Measurements from ENCODE around the gene FGD2.
"Not testable (repeated sequence)": the region's sequence is repeated elsewhere in the genome, so short reads cannot be mapped to it uniquely, and the experiment has no call there.

The FGD2 gene

GRCh38 chr6:36989264-36989663 is 16.2 kb upstream of the FGD2 start:
- no peak for DNase-seq (ENCODE audit: low read depth in 2 of 2, low spot score in 1 of 2)

DNA sequence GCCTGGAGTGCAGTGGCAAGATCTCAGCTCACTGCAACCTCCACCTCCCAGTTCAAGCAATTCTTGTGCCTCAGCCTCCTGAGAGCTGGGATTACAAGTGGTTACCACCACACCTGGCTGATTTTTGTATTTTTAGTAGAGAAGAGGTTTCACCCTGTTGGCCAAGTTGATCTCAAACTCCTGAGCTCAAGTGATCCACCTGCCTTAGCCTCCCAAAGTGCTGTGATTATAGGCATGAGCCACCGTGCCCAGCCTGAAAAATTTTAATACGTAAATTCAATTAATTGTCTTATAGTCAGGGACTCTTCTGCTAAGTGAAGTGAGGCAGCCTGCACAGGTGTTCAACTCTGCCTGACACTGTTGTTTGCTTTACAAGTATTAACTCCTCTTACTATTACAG is 15.1 kb upstream of the FGD2 start:
- DNase-seq (ENCODE audit: low read depth in 2 of 2, low spot score in 1 of 2): not testable (repeated sequence)

- no peak for DNase-seq (ENCODE audit: low read depth in 2 of 2, low spot score in 1 of 2)
These were observed 7.4 kb upstream of the FGD2 start for GRCh38 chr6:36997811-36998722.

GRCh38 chr6:36998723-36999038 is 6.8 kb upstream of the FGD2 start:
- no peak for DNase-seq (ENCODE audit: low read depth in 2 of 2, low spot score in 1 of 2)

- DNase-seq (ENCODE audit: low read depth in 2 of 2, low spot score in 1 of 2): no peak
These were observed 6.2 kb upstream of the FGD2 start for GRCh38 chr6:36999061-36999750.

- no peak for DNase-seq (ENCODE audit: low read depth in 2 of 2, low spot score in 1 of 2)
These were observed 5.7 kb upstream of the FGD2 start for GRCh38 chr6:36999751-37000125.

- DNase-seq (ENCODE audit: low read depth in 2 of 2, low spot score in 1 of 2): no peak
These were observed 1.1 kb upstream of the FGD2 start for GRCh38 chr6:37004044-37004980.

DNA sequence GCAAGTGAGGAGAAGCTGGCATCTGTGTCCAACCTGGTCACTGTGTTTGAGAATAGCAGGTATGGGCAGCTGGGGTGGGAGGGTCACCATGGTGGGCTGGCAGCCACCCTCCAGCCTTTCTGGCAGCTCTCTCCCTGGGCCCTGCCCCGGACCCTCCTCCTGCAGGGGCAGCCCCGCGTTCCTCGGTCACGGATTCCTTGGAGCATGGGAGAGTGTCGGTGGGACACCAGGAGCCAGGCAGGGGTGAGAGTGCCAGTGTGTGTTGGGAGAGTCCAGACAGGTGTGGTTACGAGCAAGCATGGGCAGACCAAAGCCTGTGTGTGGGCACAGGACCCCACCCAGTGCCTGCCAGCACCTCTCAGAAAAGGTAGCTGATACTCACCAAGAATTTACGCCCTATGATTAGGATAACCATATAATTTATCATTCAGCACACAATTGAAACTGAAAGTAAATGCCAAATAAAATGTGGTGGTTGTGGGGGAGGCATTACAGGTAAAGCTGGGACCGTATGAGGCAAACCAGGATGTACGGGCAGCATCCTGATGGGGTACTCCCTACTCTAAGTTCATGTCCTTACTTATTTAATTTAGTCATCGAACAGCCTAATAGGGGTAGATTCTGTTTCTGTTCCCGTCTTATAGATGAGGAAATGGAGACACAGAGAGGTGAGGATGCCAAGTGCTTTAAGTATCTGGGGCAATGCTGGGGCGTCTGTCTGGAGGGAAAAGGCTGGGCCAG is 542 bp downstream of the FGD2 start:
- DNase-seq (ENCODE audit: low read depth in 2 of 2, low spot score in 1 of 2): no peak

- no peak for DNase-seq (ENCODE audit: low read depth in 2 of 2, low spot score in 1 of 2)
These were observed 1.4 kb downstream of the FGD2 start for GRCh38 chr6:37006793-37007339.

DNA sequence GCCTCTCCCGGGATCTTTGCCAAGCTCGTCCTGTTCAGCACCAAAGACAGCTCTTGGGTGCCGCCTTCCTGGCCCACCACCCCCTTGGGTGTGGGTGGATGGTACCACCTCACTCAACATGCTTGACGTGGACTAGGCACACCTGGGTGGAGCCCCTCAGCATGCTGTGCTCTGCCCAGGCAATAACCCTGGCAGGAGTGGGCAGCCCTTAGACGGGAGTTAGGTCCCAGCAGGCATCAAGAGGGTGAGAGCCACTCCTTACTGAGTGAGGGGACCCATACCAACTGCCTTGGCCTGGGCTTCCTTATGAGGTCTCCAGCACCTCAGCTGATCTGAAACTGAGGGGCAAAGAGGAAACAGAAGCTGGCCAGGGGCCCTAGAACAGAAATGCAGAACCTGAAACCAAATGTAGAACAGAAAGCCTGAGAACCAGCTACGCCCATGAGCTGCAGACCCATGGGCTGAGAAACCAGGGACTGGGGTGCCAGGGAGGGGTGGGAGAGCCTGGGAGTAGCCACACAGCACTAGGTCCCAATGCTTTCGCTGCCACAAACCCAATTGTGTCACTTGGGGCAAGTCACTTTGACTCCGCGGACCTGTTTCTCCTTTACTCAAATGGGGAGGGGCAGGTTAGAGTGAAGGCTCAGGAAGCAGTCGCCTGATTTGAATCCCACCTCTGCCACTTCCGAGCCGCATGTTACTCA is 2.0 kb downstream of the FGD2 start:
- no peak for DNase-seq (ENCODE audit: low read depth in 2 of 2, low spot score in 1 of 2)

DNA sequence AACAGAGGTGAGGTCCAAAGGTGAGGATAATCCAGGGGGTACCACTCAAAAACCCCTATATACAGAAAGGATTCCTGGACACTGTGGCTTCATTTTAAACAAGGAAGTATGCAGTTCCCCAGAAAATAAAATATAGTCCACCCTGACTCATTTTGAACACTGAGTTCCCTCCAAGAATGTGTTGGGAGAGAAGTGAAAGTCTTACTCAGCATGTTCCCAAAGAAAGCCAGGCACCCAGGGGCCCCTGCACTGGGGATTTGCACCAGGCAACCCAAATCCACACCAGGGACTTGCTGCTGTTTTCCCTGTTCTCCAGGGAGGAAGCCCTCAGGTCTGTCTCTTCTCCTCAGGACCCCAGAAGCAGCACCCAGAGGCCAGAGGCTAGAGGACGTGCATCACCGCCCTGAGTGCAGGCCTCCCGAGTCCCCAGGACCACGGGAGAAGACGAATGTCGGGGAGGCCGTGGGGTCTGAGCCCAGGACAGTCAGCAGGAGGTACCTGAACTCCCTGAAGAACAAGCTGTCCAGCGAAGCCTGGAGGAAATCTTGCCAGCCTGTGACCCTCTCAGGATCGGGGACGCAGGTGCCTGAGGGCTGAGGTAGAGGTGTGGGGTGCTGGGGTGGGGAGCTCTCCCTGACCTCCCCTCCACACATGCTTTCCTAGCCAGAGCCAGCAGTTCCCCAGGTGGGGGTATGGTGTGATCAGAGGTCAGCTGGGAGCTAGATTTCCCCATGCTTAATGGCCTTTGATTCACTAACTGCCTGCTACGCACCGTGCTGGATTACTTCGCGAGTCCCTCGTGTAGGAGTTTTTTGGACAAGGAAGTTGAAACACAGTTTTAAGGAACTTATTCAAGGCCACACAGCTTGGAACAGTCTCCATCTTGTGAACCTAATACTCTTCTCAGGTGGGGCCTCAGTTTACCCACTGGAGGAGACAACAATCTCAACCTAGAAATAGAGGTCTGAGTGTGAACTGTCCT is 3.3 kb downstream of the FGD2 start:
- no peak for DNase-seq (ENCODE audit: low read depth in 2 of 2, low spot score in 1 of 2)

GRCh38 chr6:37010402-37010892 is 5.0 kb downstream of the FGD2 start:
- DNase-seq (ENCODE audit: low read depth in 2 of 2, low spot score in 1 of 2): no peak

GRCh38 chr6:37011656-37012378 is 6.4 kb downstream of the FGD2 start:
- no peak for DNase-seq (ENCODE audit: low read depth in 2 of 2, low spot score in 1 of 2)

- no peak for DNase-seq (ENCODE audit: low read depth in 2 of 2, low spot score in 1 of 2)
These were observed 8.3 kb downstream of the FGD2 start for GRCh38 chr6:37013516-37014491.

DNA sequence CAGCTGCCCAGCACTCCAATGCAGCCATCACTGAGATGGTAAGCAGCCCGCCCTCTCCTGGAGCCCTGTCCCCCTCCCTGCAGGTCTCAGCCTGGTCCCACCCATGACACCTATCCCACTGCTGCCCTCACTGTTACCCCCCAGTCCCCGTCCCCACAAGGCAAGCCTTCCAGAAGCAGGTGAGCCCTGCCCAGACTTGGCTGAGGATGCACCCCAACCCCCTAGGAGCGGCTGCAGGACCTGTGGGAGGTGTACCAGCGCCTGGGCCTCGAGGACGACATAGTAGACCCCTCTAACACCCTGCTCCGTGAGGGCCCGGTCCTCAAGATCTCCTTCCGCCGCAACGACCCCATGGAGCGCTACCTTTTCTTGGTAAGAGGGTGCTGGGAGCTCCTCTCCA is 9.2 kb downstream of the FGD2 start:
- DNase-seq (ENCODE audit: low read depth in 2 of 2, low spot score in 1 of 2): no peak

DNA sequence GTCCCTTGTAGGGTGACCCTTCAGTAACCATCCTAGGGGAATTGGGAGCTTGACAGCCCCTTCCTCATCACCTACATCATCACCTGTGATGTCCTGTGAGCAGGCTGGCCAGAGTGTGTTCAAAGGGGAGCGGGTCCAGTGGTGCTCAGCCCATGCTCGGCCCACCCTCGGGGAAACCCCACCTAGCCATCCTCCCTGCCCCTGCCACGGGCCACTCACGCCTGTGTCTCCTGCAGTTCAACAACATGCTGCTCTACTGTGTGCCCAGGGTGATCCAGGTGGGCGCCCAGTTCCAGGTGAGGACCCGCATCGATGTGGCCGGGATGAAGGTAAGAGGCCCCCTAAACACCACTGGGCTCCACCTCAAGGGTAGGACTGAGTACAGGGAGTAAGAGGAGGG is 10.1 kb downstream of the FGD2 start:
- DNase-seq (ENCODE audit: low read depth in 2 of 2, low spot score in 1 of 2): no peak

- no peak for DNase-seq (ENCODE audit: low read depth in 2 of 2, low spot score in 1 of 2)
These were observed 11.5 kb downstream of the FGD2 start for GRCh38 chr6:37016995-37017394.
